Muscle of leg (tissue), 11 donors: ENCODE measurements around the gene UST. TPM values are rescaled to one million over a fixed set of nuclear protein-coding genes. Genes with fewer than 3 reads are reported as not detected.

ENCODE experiments used
- DNase-seq: peaks from one replicate; pipeline ENCODE4 v3.0.0; 2013
- H3K27ac ChIP-seq: one replicate; pipeline ENCODE4 v1.5.1; 2013; ENCODE audit warnings: mild to moderate bottlenecking, low read length, control low read depth
- H3K27me3 ChIP-seq: one replicate; pipeline ENCODE4 v1.6.1; 2013; ENCODE audit warnings: low read length; ENCODE audit not compliant: control insufficient read depth, insufficient read depth
- H3K36me3 ChIP-seq: one replicate; pipeline ENCODE4 v1.6.1; 2013; ENCODE audit warnings: low read length; ENCODE audit not compliant: control insufficient read depth, insufficient read depth
- H3K4me1 ChIP-seq: one replicate; pipeline ENCODE4 v1.6.1; 2013; ENCODE audit warnings: low read length; ENCODE audit not compliant: control insufficient read depth, insufficient read depth
- H3K4me3 ChIP-seq: one replicate; pipeline ENCODE4 v1.5.1; 2013; ENCODE audit warnings: low read length, control low read depth
- H3K9me3 ChIP-seq: replicated peaks from 2 replicates; pipeline ENCODE4 v1.6.1; 2013; ENCODE audit warnings: low read depth, low read length; ENCODE audit not compliant: control insufficient read depth
- WGBS: methylation state at CpG from one replicate; pipeline ENCODE4 v1.1.5; 2013; ENCODE audit warnings: missing lambda C conversion rate; ENCODE audit not compliant: insufficient coverage; 5-methylcytosine and 5-hydroxymethylcytosine counted together
- polyA plus RNA-seq, 8 donors: library from polyadenylated mRNA; unstranded; fragments of 120-200 nt; gene quantifications; one replicate each; pipeline versions ENCODE4 v1.2.1 to v1.2.3, GENCODE V29; 2013; ENCODE audit warnings: inconsistent platforms in 1 of 8, low replicate concordance in 1 of 8; ENCODE audit not compliant: insufficient read length in 8 of 8, insufficient read depth in 1 of 8
- total RNA-seq: library from RNA; stranded (reverse); fragments of 120-200 nt; gene quantifications from one replicate; pipeline ENCODE4 v1.2.4, GENCODE V29; 2013

The UST gene
- total and polyA plus RNA-seq, 9 donors = 5.0 to 15.6 (median 9.3) TPM

- Histone ChIP-seq H3K9me3 (no peaks in the 10 kb centered on the region), H3K4me1 (no peaks in the 10 kb centered on the region), H3K27ac (no peak overlapping the region), H3K4me3 (no peak overlapping the region), H3K27me3 (no peaks in the 10 kb centered on the region), H3K36me3 (no peaks in the 10 kb centered on the region)
- 67% methylated on average over 1 of the region's 3 CpGs for WGBS
- DNase-seq = no peak
Measured at GRCh38 chr6:148830614-148831013, 83.8 kb downstream of the UST start.

- no peak for DNase-seq
- Histone ChIP-seq H3K27ac (no peak overlapping the region), H3K9me3 (no peaks in the 10 kb centered on the region), H3K27me3 (no peaks in the 10 kb centered on the region), H3K4me1 (no peaks in the 10 kb centered on the region), H3K36me3 (no peaks in the 10 kb centered on the region), H3K4me3 (no peak overlapping the region)
- no CpG with 5 or more reads among the region's 6 CpGs for WGBS
Measured at GRCh38 chr6:148831064-148831463, 84.2 kb downstream of the UST start.

- Histone ChIP-seq H3K36me3 (no peaks in the 10 kb centered on the region), H3K9me3 (no peaks in the 10 kb centered on the region), H3K4me3 (no peak overlapping the region), H3K27me3 (no peaks in the 10 kb centered on the region), H3K4me1 (no peaks in the 10 kb centered on the region), H3K27ac (no peak overlapping the region)
- no peak for DNase-seq
- WGBS = no CpG with 5 or more reads among the region's 5 CpGs
Measured at GRCh38 chr6:148831531-148831930, 84.7 kb downstream of the UST start.

- Histone ChIP-seq H3K27ac (no peak overlapping the region), H3K27me3 (no peaks in the 10 kb centered on the region), H3K4me3 (no peak overlapping the region), H3K9me3 (no peaks in the 10 kb centered on the region), H3K36me3 (no peaks in the 10 kb centered on the region), H3K4me1 (no peaks in the 10 kb centered on the region)
- 32% methylated on average over 3 of the region's 7 CpGs for WGBS
- peak; percentile 86 for DNase-seq
Measured at GRCh38 chr6:148835920-148836441, 89.2 kb downstream of the UST start.

- Histone ChIP-seq H3K9me3 (no peaks in the 10 kb centered on the region), H3K36me3 (no peaks in the 10 kb centered on the region), H3K4me1 (no peaks in the 10 kb centered on the region), H3K27me3 (no peaks in the 10 kb centered on the region), H3K4me3 (no peak overlapping the region), H3K27ac (no peak overlapping the region)
- no peak for DNase-seq
- 86% methylated on average over 1 of the region's 2 CpGs for WGBS
Measured at GRCh38 chr6:148836751-148837150, 89.9 kb downstream of the UST start.

GRCh38 chr6:148837941-148838340, 91.1 kb downstream of the UST start:
- no peaks in the 10 kb centered on the region for H3K36me3 ChIP-seq
- H3K4me3 ChIP-seq = no peak overlapping the region
- no peaks in the 10 kb centered on the region for H3K27me3 ChIP-seq
- no peak overlapping the region for H3K27ac ChIP-seq
- H3K4me1 ChIP-seq = no peaks in the 10 kb centered on the region
- WGBS = 85% methylated on average over 4 of the region's 5 CpGs
- H3K9me3 ChIP-seq = no peaks in the 10 kb centered on the region
- DNase-seq = no peak

GRCh38 chr6:148839044-148839443, 92.2 kb downstream of the UST start:
- WGBS = 63% methylated on average over 3 of the region's 3 CpGs
- DNase-seq = no peak
- no peaks in the 10 kb centered on the region for H3K4me1 ChIP-seq

GRCh38 chr6:148840256-148840655, 93.4 kb downstream of the UST start:
- no peaks in the 10 kb centered on the region for H3K27me3 ChIP-seq
- H3K4me3 ChIP-seq = no peak overlapping the region
- no peaks in the 10 kb centered on the region for H3K9me3 ChIP-seq
- no peaks in the 10 kb centered on the region for H3K36me3 ChIP-seq
- no peak for DNase-seq
- 67% methylated on average over 3 of the region's 5 CpGs for WGBS
- no peaks in the 10 kb centered on the region for H3K4me1 ChIP-seq
- no peak overlapping the region for H3K27ac ChIP-seq

More at GRCh38 chr6:148839044-148839443, 92.2 kb downstream of the UST start:
- Histone ChIP-seq H3K9me3 (no peaks in the 10 kb centered on the region), H3K27ac (no peak overlapping the region), H3K4me3 (no peak overlapping the region), H3K27me3 (no peaks in the 10 kb centered on the region), H3K36me3 (no peaks in the 10 kb centered on the region)

- DNase-seq = no peak
- H3K36me3 ChIP-seq = no peaks in the 10 kb centered on the region
- H3K4me1 ChIP-seq = no peaks in the 10 kb centered on the region
- no peaks in the 10 kb centered on the region for H3K9me3 ChIP-seq
- H3K27me3 ChIP-seq = no peaks in the 10 kb centered on the region
- no peak overlapping the region for H3K27ac ChIP-seq
- no CpG with 5 or more reads among the region's 12 CpGs for WGBS
- H3K4me3 ChIP-seq = no peak overlapping the region
Measured at GRCh38 chr6:148842296-148843019, 95.6 kb downstream of the UST start.

GRCh38 chr6:148845464-148845863, 98.6 kb downstream of the UST start:
- no peak overlapping the region for H3K27ac ChIP-seq
- H3K4me1 ChIP-seq = no peaks in the 10 kb centered on the region
- no peaks in the 10 kb centered on the region for H3K27me3 ChIP-seq
- H3K4me3 ChIP-seq = no peak overlapping the region
- DNase-seq = no peak
- WGBS = no CpG with 5 or more reads among the region's 1 CpG
- H3K9me3 ChIP-seq = no peaks in the 10 kb centered on the region
- H3K36me3 ChIP-seq = no peaks in the 10 kb centered on the region
